ENCODE results near the gene SLC9A1. TPM values are rescaled to one million over a fixed set of nuclear protein-coding genes. Genes with fewer than 3 reads are reported as not detected.

SLC9A1 gene
- total RNA-seq (18.3 and 22.5 TPM in 2 replicates), polyA plus RNA-seq (7.3 and 8.8 TPM in 2 replicates), polyA minus RNA-seq (7.3 and 20.6 TPM in 2 replicates)
- total RNA-seq (2013), result 2.1 TPM

DNA sequence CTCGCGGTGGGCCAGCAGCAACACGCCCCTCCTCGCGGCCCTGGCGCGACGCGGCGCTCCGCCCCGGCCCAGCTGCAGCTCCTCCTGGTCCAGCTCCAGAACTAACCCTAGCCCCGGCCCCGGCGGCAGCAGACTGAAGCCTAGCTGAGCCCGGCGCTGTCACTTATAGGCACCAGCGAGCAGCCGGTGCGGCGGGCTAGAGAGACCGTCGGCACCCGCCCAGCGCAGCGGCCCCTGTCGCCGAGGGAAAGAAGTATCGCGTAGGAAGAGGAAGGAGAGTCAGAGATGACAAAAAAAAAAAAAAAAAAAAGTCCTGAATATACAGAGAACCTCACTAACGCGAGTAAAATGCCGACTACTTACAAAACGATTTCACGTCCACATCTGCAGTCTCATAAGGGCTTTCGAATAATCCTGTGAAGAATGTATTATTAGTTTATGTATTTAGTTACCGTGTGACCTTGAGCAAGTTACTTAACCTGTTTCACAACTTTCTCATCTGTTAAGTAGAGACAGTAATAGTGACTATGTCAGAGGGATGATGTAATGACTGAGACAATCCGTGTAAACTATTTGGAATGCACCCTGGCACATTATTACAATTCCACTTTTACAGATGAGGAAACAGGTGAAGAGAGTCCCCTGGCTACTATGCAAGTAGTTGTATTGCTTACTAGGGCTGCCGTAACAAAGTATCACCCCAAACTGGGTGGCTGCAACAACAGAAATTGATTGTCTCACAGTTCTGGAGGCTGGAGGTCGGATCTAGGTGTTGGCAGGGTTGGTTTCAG lies at the start of gene SLC9A1:
TSS of gene SLC9A1 (minus strand) at position 135 of the 791 bp plus-strand sequence. CDS start 791 bp downstream, outside the sequence.
- peaks cover 48% of the 10 kb centered on the region for H3K4me1 Mint-ChIP-seq
- POLR2A ChIA-PET, result interaction anchor here (0.5 to 2.0 kb wide), 17 partner anchors 12 to 1353 kb away, joined by 3 to 10 read pairs (median 5); no protein-coding TSS in a partner anchor

More for the DNA sequence above, at the start of gene SLC9A1:
- peaks cover 25 to 45% of the 10 kb centered on the region in 2 donors for H3K4me1 ChIP-seq (ENCODE audit: control insufficient read depth in 2 of 2, insufficient read depth in 2 of 2, low read length in 2 of 2)
- peak within 1 kb of the TSS; percentile 99 for H3K27ac ChIP-seq (ENCODE audit: low read length in 2 of 2)
- Mint-ChIP-seq H3K4me3 (peak within 1 kb of the TSS; percentile 89), H3K9me3 (ENCODE audit: insufficient read depth) (no peaks in the 10 kb centered on the region), H3K27ac (peak within 1 kb of the TSS; percentile 98), H3K27me3 (no peaks in the 10 kb centered on the region)
- peak within 1 kb of the TSS; percentile 76 for H2AFZ ChIP-seq (ENCODE audit: insufficient read depth, low read depth, low read length, poor library complexity, severe bottlenecking)
- H3K79me2 ChIP-seq (ENCODE audit: control insufficient read depth, insufficient read depth, low read length), result peaks cover 37% of the 10 kb centered on the region
- no peaks in the 10 kb centered on the region for H3K9me3 ChIP-seq (ENCODE audit: control extremely low read depth in 1 of 3, control insufficient read depth in 2 of 3, insufficient read depth in 1 of 3, low read length in 2 of 3)
- TF ChIP-seq EZH2 (IDR thresholded peaks at IDR 0.05; ENCODE audit: borderline replicate concordance, insufficient read depth, low read depth, low read length, poor library complexity, severe bottlenecking), result no peak
- TF ChIP-seq, protein P1, sequence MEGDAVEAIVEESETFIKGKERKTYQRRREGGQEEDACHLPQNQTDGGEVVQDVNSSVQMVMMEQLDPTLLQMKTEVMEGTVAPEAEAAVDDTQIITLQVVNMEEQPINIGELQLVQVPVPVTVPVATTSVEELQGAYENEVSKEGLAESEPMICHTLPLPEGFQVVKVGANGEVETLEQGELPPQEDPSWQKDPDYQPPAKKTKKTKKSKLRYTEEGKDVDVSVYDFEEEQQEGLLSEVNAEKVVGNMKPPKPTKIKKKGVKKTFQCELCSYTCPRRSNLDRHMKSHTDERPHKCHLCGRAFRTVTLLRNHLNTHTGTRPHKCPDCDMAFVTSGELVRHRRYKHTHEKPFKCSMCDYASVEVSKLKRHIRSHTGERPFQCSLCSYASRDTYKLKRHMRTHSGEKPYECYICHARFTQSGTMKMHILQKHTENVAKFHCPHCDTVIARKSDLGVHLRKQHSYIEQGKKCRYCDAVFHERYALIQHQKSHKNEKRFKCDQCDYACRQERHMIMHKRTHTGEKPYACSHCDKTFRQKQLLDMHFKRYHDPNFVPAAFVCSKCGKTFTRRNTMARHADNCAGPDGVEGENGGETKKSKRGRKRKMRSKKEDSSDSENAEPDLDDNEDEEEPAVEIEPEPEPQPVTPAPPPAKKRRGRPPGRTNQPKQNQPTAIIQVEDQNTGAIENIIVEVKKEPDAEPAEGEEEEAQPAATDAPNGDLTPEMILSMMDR (IDR thresholded peaks at IDR 0.05), result peak; percentile 81
- peak within 1 kb of the TSS; percentile 62 to 87 (median 78) for H3K4me3 ChIP-seq (ENCODE audit: control extremely low read depth in 1 of 5, extremely low read depth in 1 of 5, insufficient read depth in 1 of 5, low read depth in 2 of 5, low read length in 4 of 5)
- no peaks in the 10 kb centered on the region for H4K20me1 ChIP-seq (ENCODE audit: control insufficient read depth, insufficient read depth, low read length, poor library complexity, severe bottlenecking)
- ATAC-seq (ENCODE audit: low read depth) (peak; percentile 95), DNase-seq (peak; percentile 97)
- CTCF ChIA-PET, result interaction anchor here (0.6 to 3.2 kb wide), 21 partner anchors 9 to 560 kb away, joined by 3 to 17 read pairs (median 6); no protein-coding TSS in a partner anchor
- peak within 1 kb of the TSS; percentile 89 for H3K9ac ChIP-seq (ENCODE audit: low read length)
- 9% methylated on average over 21 of the region's 40 CpGs for WGBS (ENCODE audit: insufficient coverage)
- no peaks in the 10 kb centered on the region for H3K36me3 ChIP-seq (replicated peaks in 1 of 2; ENCODE audit: control extremely low read depth in 1 of 2, control insufficient read depth in 1 of 2, extremely low read depth in 1 of 2, insufficient read depth in 2 of 2, low read length in 1 of 2)
- H3K27me3 ChIP-seq (replicated peaks in 1 of 4; ENCODE audit: control extremely low read depth in 1 of 4, control insufficient read depth in 3 of 4, insufficient read depth in 4 of 4, low read length in 3 of 4), result no peaks in the 10 kb centered on the region
- intact Hi-C loops (cut with micrococcal nuclease), result loop anchor here (1.0 to 2.0 kb wide), 5 partner anchors 18 to 167 kb away; partner anchors contain the start of genes TMEM222 and WDTC1
- peak within 1 kb of the TSS; percentile 98 for H3K4me2 ChIP-seq (replicated peaks; ENCODE audit: low read depth, low read length, poor library complexity, severe bottlenecking)
